ENCODE measurements around the gene ROR2.

The ROR2 gene

GRCh38 chr9:91924090-91924489 lies 25.9 kb downstream of the ROR2 start:
- TF ChIP-seq EZH2 (IDR thresholded peaks at IDR 0.05) (no peak), POLR2AphosphoS5 (IDR thresholded peaks at IDR 0.05; ENCODE audit: borderline replicate concordance, low read depth, low read length) (no peak), FOXP2 (optimal IDR thresholded peaks at IDR 0.05; ENCODE audit: control extremely low read depth, extremely low read length, insufficient read depth) (no peak)
- no peak for DNase-seq (ENCODE audit: low read depth, low spot score)
- Histone ChIP-seq H3K36me3 (ENCODE audit: insufficient read depth, low read length) (no peaks in the 10 kb centered on the region), H3K9ac (ENCODE audit: insufficient read length) (no peak overlapping the region), H3K9me3 (ENCODE audit: low read depth, low read length) (no peaks in the 10 kb centered on the region; the same call in 1 of the 2 replicates), H3K27ac (no peak overlapping the region), H3K4me3 (no peak overlapping the region)

GRCh38 chr9:91923145-91923544 lies 26.9 kb downstream of the ROR2 start:
- Histone ChIP-seq H3K9me3 (ENCODE audit: low read depth, low read length) (no peaks in the 10 kb centered on the region), H3K9ac (ENCODE audit: insufficient read length) (no peak overlapping the region), H3K4me3 (no peak overlapping the region), H3K36me3 (ENCODE audit: insufficient read depth, low read length) (no peaks in the 10 kb centered on the region), H3K27ac (no peak overlapping the region)
- TF ChIP-seq EZH2 (IDR thresholded peaks at IDR 0.05) (no peak), FOXP2 (optimal IDR thresholded peaks at IDR 0.05; ENCODE audit: control extremely low read depth, extremely low read length, insufficient read depth) (no peak), POLR2AphosphoS5 (IDR thresholded peaks at IDR 0.05; ENCODE audit: borderline replicate concordance, low read depth, low read length) (no peak)
- DNase-seq (ENCODE audit: low read depth, low spot score): no peak

- no peak for TF ChIP-seq EZH2 (IDR thresholded peaks at IDR 0.05)
- no peak overlapping the region for H3K27ac ChIP-seq
- H3K9me3 ChIP-seq (ENCODE audit: low read depth, low read length): no peaks in the 10 kb centered on the region
- H3K9ac ChIP-seq (ENCODE audit: insufficient read length): no peak overlapping the region
- H3K36me3 ChIP-seq (ENCODE audit: insufficient read depth, low read length): no peaks in the 10 kb centered on the region
- H3K4me3 ChIP-seq: no peak overlapping the region
- DNase-seq (ENCODE audit: low read depth, low spot score): no peak
These were observed 28.7 kb downstream of the ROR2 start for GRCh38 chr9:91921371-91921770.

GRCh38 chr9:91920630-91921350 lies 29.2 kb downstream of the ROR2 start:
- no peak for DNase-seq (ENCODE audit: low read depth, low spot score)
- Histone ChIP-seq H3K27ac (no peak overlapping the region), H3K4me3 (no peak overlapping the region), H3K9ac (ENCODE audit: insufficient read length) (no peak overlapping the region), H3K9me3 (ENCODE audit: low read depth, low read length) (no peaks in the 10 kb centered on the region), H3K36me3 (ENCODE audit: insufficient read depth, low read length) (no peaks in the 10 kb centered on the region)
- TF ChIP-seq POLR2AphosphoS5 (IDR thresholded peaks at IDR 0.05; ENCODE audit: borderline replicate concordance, low read depth, low read length) (no peak), EZH2 (IDR thresholded peaks at IDR 0.05) (no peak), FOXP2 (optimal IDR thresholded peaks at IDR 0.05; ENCODE audit: control extremely low read depth, extremely low read length, insufficient read depth) (no peak)

- no peak overlapping the region for H3K4me3 ChIP-seq
- H3K9me3 ChIP-seq (ENCODE audit: low read depth, low read length): no peaks in the 10 kb centered on the region
- TF ChIP-seq FOXP2 (optimal IDR thresholded peaks at IDR 0.05; ENCODE audit: control extremely low read depth, extremely low read length, insufficient read depth) (no peak), POLR2AphosphoS5 (IDR thresholded peaks at IDR 0.05; ENCODE audit: borderline replicate concordance, low read depth, low read length) (no peak), EZH2 (IDR thresholded peaks at IDR 0.05) (no peak)
- H3K27ac ChIP-seq: no peak overlapping the region
- H3K36me3 ChIP-seq (ENCODE audit: insufficient read depth, low read length): no peaks in the 10 kb centered on the region
- H3K9ac ChIP-seq (ENCODE audit: insufficient read length): no peak overlapping the region
- DNase-seq (ENCODE audit: low read depth, low spot score): no peak
These were observed 30.4 kb downstream of the ROR2 start for GRCh38 chr9:91919621-91920020.

GRCh38 chr9:91917436-91917835 lies 32.6 kb downstream of the ROR2 start:
- TF ChIP-seq POLR2AphosphoS5 (IDR thresholded peaks at IDR 0.05; ENCODE audit: borderline replicate concordance, low read depth, low read length) (no peak), FOXP2 (optimal IDR thresholded peaks at IDR 0.05; ENCODE audit: control extremely low read depth, extremely low read length, insufficient read depth) (no peak), EZH2 (IDR thresholded peaks at IDR 0.05) (no peak)
- Histone ChIP-seq H3K9ac (ENCODE audit: insufficient read length) (no peak overlapping the region), H3K36me3 (ENCODE audit: insufficient read depth, low read length) (no peaks in the 10 kb centered on the region), H3K4me3 (no peak overlapping the region), H3K27ac (no peak overlapping the region), H3K9me3 (ENCODE audit: low read depth, low read length) (no peaks in the 10 kb centered on the region)
- DNase-seq (ENCODE audit: low read depth, low spot score): no peak

GRCh38 chr9:91915524-91916263 lies 34.3 kb downstream of the ROR2 start:
- no peak for DNase-seq (ENCODE audit: low read depth, low spot score)
- H3K27ac ChIP-seq: no peak overlapping the region
- no peaks in the 10 kb centered on the region for H3K9me3 ChIP-seq (ENCODE audit: low read depth, low read length)
- no peak for TF ChIP-seq POLR2AphosphoS5 (IDR thresholded peaks at IDR 0.05; ENCODE audit: borderline replicate concordance, low read depth, low read length)
- no peak for TF ChIP-seq EZH2 (IDR thresholded peaks at IDR 0.05)
- TF ChIP-seq FOXP2 (optimal IDR thresholded peaks at IDR 0.05; ENCODE audit: control extremely low read depth, extremely low read length, insufficient read depth): no peak
- H3K4me3 ChIP-seq: no peak overlapping the region
- H3K9ac ChIP-seq (ENCODE audit: insufficient read length): no peak overlapping the region
- no peaks in the 10 kb centered on the region for H3K36me3 ChIP-seq (ENCODE audit: insufficient read depth, low read length)

GRCh38 chr9:91914937-91915336 lies 35.1 kb downstream of the ROR2 start:
- no peak overlapping the region for H3K4me3 ChIP-seq
- no peak overlapping the region for H3K9ac ChIP-seq (ENCODE audit: insufficient read length)
- TF ChIP-seq FOXP2 (optimal IDR thresholded peaks at IDR 0.05; ENCODE audit: control extremely low read depth, extremely low read length, insufficient read depth): no peak
- no peak overlapping the region for H3K27ac ChIP-seq
- no peaks in the 10 kb centered on the region for H3K9me3 ChIP-seq (ENCODE audit: low read depth, low read length)
- H3K36me3 ChIP-seq (ENCODE audit: insufficient read depth, low read length): no peaks in the 10 kb centered on the region
- DNase-seq (ENCODE audit: low read depth, low spot score): no peak

- no peak overlapping the region for H3K27ac ChIP-seq
- no peak for TF ChIP-seq EZH2 (IDR thresholded peaks at IDR 0.05)
- no peak for TF ChIP-seq POLR2AphosphoS5 (IDR thresholded peaks at IDR 0.05; ENCODE audit: borderline replicate concordance, low read depth, low read length)
- TF ChIP-seq FOXP2 (optimal IDR thresholded peaks at IDR 0.05; ENCODE audit: control extremely low read depth, extremely low read length, insufficient read depth): no peak
- no peak for DNase-seq (ENCODE audit: low read depth, low spot score)
- H3K36me3 ChIP-seq (ENCODE audit: insufficient read depth, low read length): no peaks in the 10 kb centered on the region
- H3K9me3 ChIP-seq (ENCODE audit: low read depth, low read length): no peaks in the 10 kb centered on the region
- no peak overlapping the region for H3K4me3 ChIP-seq
- H3K9ac ChIP-seq (ENCODE audit: insufficient read length): no peak overlapping the region
These were observed 35.6 kb downstream of the ROR2 start for GRCh38 chr9:91914404-91914803.

Measured in SK-N-MC (cell line).